Fibroblast of mammary gland (primary cell): Measurements from ENCODE around the gene ACBD7.

Experiments used
- DNase-seq: peaks from one replicate; pipeline ENCODE4 v3.0.0-alpha.2; 2010; ENCODE audit warnings: low read depth
- H3K4me3 ChIP-seq: 2 replicates; pipeline ENCODE4 v1.5.1; 2011; ENCODE audit warnings: low read depth, mild to moderate bottlenecking, low read length, moderate library complexity; ENCODE audit not compliant: control insufficient read depth
- TF ChIP-seq, protein P1 (sequence below): conservative IDR thresholded peaks from 2 replicates; pipeline ENCODE4 v1.5.1; 2011; ENCODE audit warnings: low read depth, low read length, inconsistent platforms; ENCODE audit not compliant: control insufficient read depth, insufficient read depth

Gene ACBD7

DNA sequence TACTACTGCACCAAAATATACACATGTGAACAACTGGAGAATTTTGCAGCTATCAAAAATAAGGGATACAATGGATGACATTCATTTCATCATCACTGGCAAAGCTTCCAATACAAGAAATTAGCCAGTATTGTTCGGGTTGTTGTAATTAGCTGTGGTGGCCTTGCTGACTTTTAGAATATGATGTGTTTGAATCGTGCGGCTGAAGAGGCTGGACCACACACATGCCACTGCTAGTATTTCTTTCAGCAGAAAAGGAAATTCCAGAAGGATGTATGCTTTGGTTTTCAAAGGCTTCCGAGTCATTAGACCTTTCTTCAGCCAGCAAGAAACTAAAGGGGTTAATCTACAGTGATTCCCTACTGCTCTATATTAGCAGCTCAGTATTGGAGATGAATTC lies 25.2 kb upstream of the ACBD7 start:
- no peak for DNase-seq
- TF ChIP-seq, protein P1, sequence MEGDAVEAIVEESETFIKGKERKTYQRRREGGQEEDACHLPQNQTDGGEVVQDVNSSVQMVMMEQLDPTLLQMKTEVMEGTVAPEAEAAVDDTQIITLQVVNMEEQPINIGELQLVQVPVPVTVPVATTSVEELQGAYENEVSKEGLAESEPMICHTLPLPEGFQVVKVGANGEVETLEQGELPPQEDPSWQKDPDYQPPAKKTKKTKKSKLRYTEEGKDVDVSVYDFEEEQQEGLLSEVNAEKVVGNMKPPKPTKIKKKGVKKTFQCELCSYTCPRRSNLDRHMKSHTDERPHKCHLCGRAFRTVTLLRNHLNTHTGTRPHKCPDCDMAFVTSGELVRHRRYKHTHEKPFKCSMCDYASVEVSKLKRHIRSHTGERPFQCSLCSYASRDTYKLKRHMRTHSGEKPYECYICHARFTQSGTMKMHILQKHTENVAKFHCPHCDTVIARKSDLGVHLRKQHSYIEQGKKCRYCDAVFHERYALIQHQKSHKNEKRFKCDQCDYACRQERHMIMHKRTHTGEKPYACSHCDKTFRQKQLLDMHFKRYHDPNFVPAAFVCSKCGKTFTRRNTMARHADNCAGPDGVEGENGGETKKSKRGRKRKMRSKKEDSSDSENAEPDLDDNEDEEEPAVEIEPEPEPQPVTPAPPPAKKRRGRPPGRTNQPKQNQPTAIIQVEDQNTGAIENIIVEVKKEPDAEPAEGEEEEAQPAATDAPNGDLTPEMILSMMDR, result no peak

DNA sequence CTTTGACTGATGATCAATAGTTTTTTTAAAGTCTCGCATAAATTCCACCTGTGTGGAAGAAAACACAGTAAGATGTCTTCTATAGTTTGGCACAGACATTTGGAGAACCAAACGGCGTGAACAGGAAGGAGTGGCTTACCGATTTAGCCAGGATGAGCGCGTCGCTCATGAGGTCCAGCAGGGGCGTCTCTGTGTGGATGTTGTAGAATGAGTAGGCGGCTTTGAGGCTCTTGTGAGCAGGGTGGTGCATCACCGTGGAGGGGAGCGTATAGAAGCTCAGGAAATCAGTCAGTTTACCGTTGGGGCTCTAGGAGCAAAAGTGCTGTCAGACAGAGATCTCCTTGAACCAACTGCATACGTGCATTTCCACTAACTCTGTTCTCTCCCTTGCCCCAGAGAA lies 24.1 kb upstream of the ACBD7 start:
- no peak for DNase-seq
- H3K4me3 ChIP-seq, result no peak overlapping the region
- TF ChIP-seq, protein P1, result no peak

More for the DNA sequence above, 25.2 kb upstream of the ACBD7 start:
- no peak overlapping the region for H3K4me3 ChIP-seq

- DNase-seq, result peak; percentile 75
- TF ChIP-seq, protein P1, result peak; percentile 97
- H3K4me3 ChIP-seq, result no peak overlapping the region
Observed at GRCh38 chr10:15106352-15107013, 17.9 kb upstream of the ACBD7 start.

DNA sequence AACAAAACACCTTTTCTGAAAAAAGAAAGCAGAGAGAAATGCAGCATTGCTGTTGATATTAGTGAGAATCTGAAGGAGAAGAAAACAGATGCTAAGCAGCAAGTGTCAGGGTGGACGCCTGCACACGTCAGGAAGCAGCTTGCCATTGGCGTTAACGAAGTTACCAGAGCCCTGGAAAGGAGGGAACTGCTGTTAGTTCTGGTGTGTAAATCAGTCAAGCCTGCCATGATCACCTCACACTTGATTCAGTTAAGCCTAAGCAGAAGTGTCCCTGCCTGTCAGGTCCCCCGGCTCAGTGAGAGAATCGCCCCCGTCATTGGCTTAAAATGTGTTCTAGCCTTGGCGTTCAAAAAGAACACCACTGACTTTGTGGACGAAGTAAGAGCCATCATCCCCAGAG lies 14.9 kb upstream of the ACBD7 start:
- no peak for DNase-seq
- no peak overlapping the region for H3K4me3 ChIP-seq
- TF ChIP-seq, protein P1, result no peak

GRCh38 chr10:15099886-15100285 lies 11.3 kb upstream of the ACBD7 start:
- no peak for DNase-seq
- H3K4me3 ChIP-seq, result no peak overlapping the region
- TF ChIP-seq, protein P1, result no peak

GRCh38 chr10:15097011-15097812 lies 8.6 kb upstream of the ACBD7 start, which contains the start of gene RPP38:
Gene RPP38 (plus strand): TSS chr10:15097355. CDS start chr10:15103315, 5,960 bp downstream.
- H3K4me3 ChIP-seq, result peak within 1 kb of the TSS; percentile 88
- DNase-seq, result peak; percentile 94
- TF ChIP-seq, protein P1, result no peak
